ENCODE results near the gene SNAI3. TPM values are rescaled to one million over a fixed set of nuclear protein-coding genes. Genes with fewer than 3 reads are reported as not detected.

The SNAI3 gene
- total RNA-seq, 4 donors from 2014 or later: 0.14 to 0.43 TPM; not detected in 2

DNA sequence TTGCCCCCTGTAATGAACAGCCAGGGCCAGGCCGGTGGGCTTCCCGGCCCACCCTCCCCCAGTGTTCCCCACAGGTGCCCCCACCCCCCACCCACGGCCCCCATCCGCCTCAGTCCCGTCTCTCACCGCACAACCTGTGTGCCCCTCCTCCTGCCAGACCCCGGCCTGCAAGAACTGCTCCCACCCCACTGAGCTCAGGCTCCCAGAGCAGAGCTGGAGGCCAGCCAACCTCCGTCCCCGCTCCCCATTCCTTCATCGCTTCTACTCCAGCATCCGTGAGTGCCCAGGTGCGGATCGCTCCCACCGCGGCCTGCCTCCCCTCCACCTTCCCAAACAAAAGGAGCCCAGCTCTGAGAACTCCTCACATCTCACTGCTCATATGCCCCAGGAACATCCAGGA is 27.6 kb downstream of the SNAI3 start:
- no peaks in the 10 kb centered on the region for H3K36me3 ChIP-seq

DNA sequence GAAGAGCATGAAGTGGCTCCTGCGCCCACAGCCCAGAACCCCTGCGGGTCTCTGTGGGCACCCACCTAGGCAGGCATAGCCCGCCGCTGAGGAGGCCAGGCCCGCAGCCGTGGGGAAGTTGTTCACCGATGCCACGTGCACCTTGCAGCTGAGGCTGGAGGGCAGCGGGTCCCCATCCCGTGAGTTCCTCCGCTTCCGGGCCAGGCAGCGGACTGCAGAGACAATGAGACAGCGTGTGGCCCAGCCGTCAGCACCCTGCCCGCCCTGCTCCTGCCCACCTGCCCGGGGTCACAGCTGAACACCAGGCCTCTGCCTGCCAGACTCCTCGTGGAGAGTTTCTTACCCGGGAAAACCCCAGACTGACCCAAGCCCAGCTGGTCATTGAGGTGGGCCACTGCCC is 28.9 kb downstream of the SNAI3 start:
- Histone ChIP-seq H3K9me3 (no peaks in the 10 kb centered on the region), H3K4me1 (peaks cover 0 to 4% of the 10 kb centered on the region in 2 donors), H3K4me3 (no peak overlapping the region), H3K27ac (no peak overlapping the region), H3K27me3 (no peaks in the 10 kb centered on the region), H3K36me3 (no peaks in the 10 kb centered on the region)
- TF ChIP-seq POLR2A (IDR thresholded peaks at IDR 0.05) (no peak), CTCF (IDR thresholded peaks at IDR 0.05) (no peak)
- intact Hi-C loops (cut with DNase I; ENCODE audit: low total_unique reads): no loop called here
- no peak for DNase-seq

More for the DNA sequence above, 27.6 kb downstream of the SNAI3 start:
- H3K27ac ChIP-seq: no peak overlapping the region
- intact Hi-C loops (cut with DNase I; ENCODE audit: low total_unique reads): no loop called here
- DNase-seq: no peak
- peaks cover 0 to 4% of the 10 kb centered on the region in 2 donors for H3K4me1 ChIP-seq
- TF ChIP-seq CTCF (IDR thresholded peaks at IDR 0.05): no peak
- no peak for TF ChIP-seq POLR2A (IDR thresholded peaks at IDR 0.05)
- no peaks in the 10 kb centered on the region for H3K9me3 ChIP-seq
- H3K4me3 ChIP-seq: no peak overlapping the region
- H3K27me3 ChIP-seq: no peaks in the 10 kb centered on the region

- Histone ChIP-seq H3K9me3 (no peaks in the 10 kb centered on the region), H3K27ac (no peak overlapping the region), H3K4me1 (no peaks in the 10 kb centered on the region), H3K36me3 (no peaks in the 10 kb centered on the region), H3K4me3 (no peak overlapping the region), H3K27me3 (no peaks in the 10 kb centered on the region)
- no peak for TF ChIP-seq POLR2A (IDR thresholded peaks at IDR 0.05)
- no peak for TF ChIP-seq CTCF (IDR thresholded peaks at IDR 0.05)
- intact Hi-C loops (cut with DNase I; ENCODE audit: low total_unique reads): no loop called here
- no peak for DNase-seq
These were observed 29.9 kb downstream of the SNAI3 start for GRCh38 chr16:88656291-88656980.

GRCh38 chr16:88655733-88656281 is 30.5 kb downstream of the SNAI3 start:
- H3K9me3 ChIP-seq: no peaks in the 10 kb centered on the region
- no peak for DNase-seq
- intact Hi-C loops (cut with DNase I; ENCODE audit: low total_unique reads): no loop called here
- no peak overlapping the region for H3K27ac ChIP-seq
- H3K4me3 ChIP-seq: no peak overlapping the region
- TF ChIP-seq POLR2A (IDR thresholded peaks at IDR 0.05) (no peak), CTCF (IDR thresholded peaks at IDR 0.05) (no peak)
- no peaks in the 10 kb centered on the region for H3K4me1 ChIP-seq
- H3K27me3 ChIP-seq: no peaks in the 10 kb centered on the region
- no peaks in the 10 kb centered on the region for H3K36me3 ChIP-seq

DNA sequence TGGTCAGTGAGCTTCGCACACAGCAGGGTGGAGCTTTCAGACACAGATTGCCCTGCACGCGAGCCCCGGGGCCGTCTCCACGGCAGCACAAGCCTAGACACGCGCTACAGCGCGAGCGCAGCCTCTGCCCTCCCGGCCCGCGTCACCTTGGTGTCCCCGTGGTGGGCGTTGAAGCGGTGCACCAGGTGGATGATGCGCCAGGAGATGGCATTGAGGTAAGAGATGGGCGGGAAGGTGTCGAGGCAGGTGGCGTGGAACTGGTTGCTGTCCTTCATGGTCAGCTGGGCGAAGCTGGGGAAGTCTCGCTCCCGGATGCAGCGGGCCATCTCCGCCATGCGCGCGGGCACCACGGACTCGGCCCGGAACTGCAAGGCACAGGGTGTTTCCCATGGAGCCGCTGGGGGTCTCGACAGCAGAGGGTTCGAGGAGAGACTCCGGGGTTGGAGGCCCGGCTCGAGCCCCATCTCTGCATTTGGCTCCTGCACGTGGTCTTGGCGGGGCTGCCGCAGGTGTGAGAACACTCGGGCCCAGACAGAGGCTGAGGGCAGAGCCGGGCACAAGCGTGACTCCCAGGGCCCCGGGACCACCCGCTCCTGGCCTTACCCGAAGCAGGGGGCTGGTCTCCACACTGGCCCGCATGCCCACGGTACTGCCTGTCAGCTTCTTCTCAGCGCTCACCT is 31.1 kb downstream of the SNAI3 start:
- TF ChIP-seq POLR2A (IDR thresholded peaks at IDR 0.05) (no peak), CTCF (IDR thresholded peaks at IDR 0.05) (no peak)
- intact Hi-C loops (cut with DNase I; ENCODE audit: low total_unique reads): no loop called here
- Histone ChIP-seq H3K9me3 (no peaks in the 10 kb centered on the region), H3K27me3 (no peaks in the 10 kb centered on the region), H3K36me3 (no peaks in the 10 kb centered on the region), H3K27ac (no peak overlapping the region), H3K4me3 (no peak overlapping the region), H3K4me1 (no peaks in the 10 kb centered on the region)
- DNase-seq: no peak

All from uterus (tissue), 4 donors.